ENCODE measurements around the gene LTO1.

The LTO1 gene

GRCh38 chr11:69705351-69705811 lies 30.2 kb upstream of the LTO1 start:
- DNase-seq (ENCODE audit: low read depth) = no peak
- in situ Hi-C loops (cut with HindIII; ENCODE audit: low sequenced_read_pairs) = no loop called here
- TF ChIP-seq CTCF (IDR thresholded peaks at IDR 0.05; ENCODE audit: low read depth, low read length, missing control alignments) = no peak
- H3K4me3 ChIP-seq (ENCODE audit: low read depth, low read length) = no peak overlapping the region

GRCh38 chr11:69704508-69705253 lies 29.5 kb upstream of the LTO1 start:
- no peak for DNase-seq (ENCODE audit: low read depth)
- peak; percentile 57 for TF ChIP-seq CTCF (IDR thresholded peaks at IDR 0.05; ENCODE audit: low read depth, low read length, missing control alignments)
- H3K4me3 ChIP-seq (ENCODE audit: low read depth, low read length) = no peak overlapping the region
- in situ Hi-C loops (cut with HindIII; ENCODE audit: low sequenced_read_pairs) = no loop called here

GRCh38 chr11:69703768-69704507 lies 28.8 kb upstream of the LTO1 start, which contains the start of gene FGF19:
FGF19 (minus strand) TSS chr11:69704022; CDS start chr11:69703876, 146 bp downstream.
- no peak for TF ChIP-seq CTCF (IDR thresholded peaks at IDR 0.05; ENCODE audit: low read depth, low read length, missing control alignments)
- in situ Hi-C loops (cut with HindIII; ENCODE audit: low sequenced_read_pairs) = no loop called here
- no peak within 1 kb of the TSS for H3K4me3 ChIP-seq (ENCODE audit: low read depth, low read length)
- DNase-seq (ENCODE audit: low read depth) = no peak

- TF ChIP-seq CTCF (IDR thresholded peaks at IDR 0.05; ENCODE audit: low read depth, low read length, missing control alignments) = no peak
- DNase-seq (ENCODE audit: low read depth) = no peak
- H3K4me3 ChIP-seq (ENCODE audit: low read depth, low read length) = no peak overlapping the region
- in situ Hi-C loops (cut with HindIII; ENCODE audit: low sequenced_read_pairs) = no loop called here
Measured at GRCh38 chr11:69703453-69703767, 28.3 kb upstream of the LTO1 start.

GRCh38 chr11:69702769-69703452 lies 27.8 kb upstream of the LTO1 start:
- no peak for DNase-seq (ENCODE audit: low read depth)
- no peak overlapping the region for H3K4me3 ChIP-seq (ENCODE audit: low read depth, low read length)
- TF ChIP-seq CTCF (IDR thresholded peaks at IDR 0.05; ENCODE audit: low read depth, low read length, missing control alignments) = no peak
- in situ Hi-C loops (cut with HindIII; ENCODE audit: low sequenced_read_pairs) = no loop called here

- no peak for TF ChIP-seq CTCF (IDR thresholded peaks at IDR 0.05; ENCODE audit: low read depth, low read length, missing control alignments)
- in situ Hi-C loops (cut with HindIII; ENCODE audit: low sequenced_read_pairs) = no loop called here
- H3K4me3 ChIP-seq (ENCODE audit: low read depth, low read length) = no peak overlapping the region
Measured at GRCh38 chr11:69702239-69702691, 27.1 kb upstream of the LTO1 start.

More at GRCh38 chr11:69702239-69702691, 27.1 kb upstream of the LTO1 start:
- no peak for DNase-seq (ENCODE audit: low read depth)
